GM19324 (cell line): ENCODE results near the gene ZHX3.

ENCODE experiments used
- ATAC-seq: cut with Tn5 transposase; IDR thresholded peaks from one replicate; pipeline ENCODE4 v1.9.1; 2021; ENCODE audit warnings: mild to moderate bottlenecking, moderate library complexity; ENCODE audit not compliant: unreplicated experiment, low FRiP score

Gene ZHX3

DNA sequence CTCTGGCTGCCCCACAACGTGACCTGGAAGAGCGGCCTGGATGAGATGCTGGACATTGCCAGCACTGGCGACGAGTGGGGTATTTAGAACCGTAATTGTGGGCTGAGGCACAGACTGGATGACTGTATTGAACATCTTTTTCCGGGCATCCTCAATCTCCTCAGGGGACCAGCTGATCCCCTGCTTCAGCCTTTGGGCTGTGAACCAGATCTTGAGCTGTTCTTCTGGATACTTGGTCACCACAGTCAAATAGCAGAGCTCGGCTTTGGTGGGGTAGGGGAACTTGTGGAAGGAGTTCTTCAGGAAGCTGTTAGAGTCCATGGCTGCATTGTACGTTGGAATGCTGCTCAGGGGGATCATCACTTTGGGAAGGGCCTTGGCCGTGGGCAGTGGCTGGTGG, 113.9 kb downstream of the ZHX3 start:
- ATAC-seq, result no peak

DNA sequence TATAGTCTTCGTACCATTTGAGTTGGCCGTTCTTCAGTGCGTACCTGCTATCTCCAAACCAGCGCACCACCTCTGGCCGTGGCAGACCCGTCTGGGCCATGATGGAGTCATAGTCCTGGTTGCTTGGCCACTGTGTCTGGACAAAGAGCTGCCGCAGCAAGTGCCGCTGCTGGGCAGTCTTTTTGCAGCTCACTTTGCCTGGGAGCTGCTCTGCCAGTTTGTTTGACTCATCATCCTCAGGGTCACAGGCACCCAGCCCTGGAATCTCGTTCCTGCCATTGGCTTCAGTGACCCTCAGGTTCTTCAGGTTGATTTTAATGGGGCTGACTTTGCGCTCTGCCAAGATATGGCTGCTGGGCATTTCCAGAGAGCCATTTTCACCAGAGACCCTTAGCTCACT, 115.1 kb downstream of the ZHX3 start:
- ATAC-seq, result no peak

DNA sequence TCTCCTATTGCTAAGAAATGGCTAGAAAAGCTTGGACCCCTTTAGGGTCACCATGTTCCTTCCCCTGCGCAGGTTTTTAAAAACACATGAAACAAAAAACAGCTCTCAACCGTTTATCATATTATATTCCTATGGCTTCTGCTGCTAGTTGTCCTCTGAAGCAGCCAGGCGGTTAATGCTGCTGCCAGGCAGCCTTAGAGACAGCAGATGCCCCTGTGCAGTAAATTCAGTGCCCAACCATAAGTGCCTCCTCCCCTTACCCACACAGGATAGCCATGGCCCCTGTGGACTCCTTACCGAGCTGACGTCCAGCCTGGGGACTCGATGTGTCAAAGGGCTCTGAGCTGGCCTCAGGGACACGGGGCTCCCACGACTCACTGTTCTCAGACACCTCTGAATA, 115.8 kb downstream of the ZHX3 start:
- no peak for ATAC-seq

DNA sequence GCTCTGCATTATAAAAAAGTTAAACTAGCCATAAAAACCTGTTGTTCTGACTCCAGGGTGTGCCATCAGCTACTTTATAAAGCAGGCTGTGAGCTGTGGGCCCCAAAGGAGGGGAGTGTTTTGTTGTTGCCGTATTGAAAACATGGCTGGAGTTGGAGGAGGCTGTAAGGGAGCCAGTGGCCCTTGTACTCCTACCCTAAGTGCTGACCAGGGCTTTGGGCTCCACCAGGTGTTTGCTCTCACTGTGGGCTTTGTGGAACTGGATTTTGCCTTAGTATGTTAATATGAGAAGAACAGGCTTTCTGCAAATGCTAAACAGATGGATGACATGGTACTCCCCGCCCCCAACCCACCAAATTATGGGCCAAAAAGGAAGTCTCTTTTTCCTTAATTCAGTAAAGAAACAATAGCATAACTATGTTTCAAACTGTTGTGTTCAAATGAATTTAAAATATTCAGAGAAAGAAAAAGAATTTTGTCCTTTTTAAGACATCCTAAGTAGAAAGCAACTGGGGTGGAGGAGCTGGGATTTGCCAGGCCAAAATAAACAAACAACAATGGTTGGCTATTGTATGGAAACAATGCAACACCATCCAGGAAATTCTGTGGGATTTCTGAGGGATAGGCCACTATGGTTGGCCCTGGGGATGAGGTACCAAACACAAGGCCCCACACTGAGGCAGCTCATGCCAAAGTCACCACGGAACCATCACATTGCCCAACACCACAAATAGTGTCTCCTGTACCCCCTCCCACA, 116.9 kb downstream of the ZHX3 start:
- ATAC-seq, result no peak

DNA sequence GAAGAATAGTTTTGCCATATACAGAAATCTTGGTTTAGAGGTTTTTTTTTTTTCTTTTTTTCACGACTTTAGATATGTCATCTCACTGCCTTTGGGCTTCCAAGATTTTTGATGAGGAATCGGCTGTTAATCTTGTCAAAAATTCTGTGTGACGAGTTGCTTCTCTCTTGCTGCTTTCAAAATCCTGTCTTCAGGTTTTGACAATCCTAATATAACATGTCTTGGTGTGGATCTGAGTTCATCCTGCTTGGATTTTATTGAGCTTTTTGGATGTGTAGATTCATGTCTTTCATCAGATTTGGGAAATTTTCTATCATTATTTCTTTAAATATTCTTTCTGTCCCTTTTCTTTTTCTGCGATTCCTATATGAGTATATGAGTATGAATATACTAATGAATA, 119.1 kb downstream of the ZHX3 start:
- ATAC-seq, result no peak

DNA sequence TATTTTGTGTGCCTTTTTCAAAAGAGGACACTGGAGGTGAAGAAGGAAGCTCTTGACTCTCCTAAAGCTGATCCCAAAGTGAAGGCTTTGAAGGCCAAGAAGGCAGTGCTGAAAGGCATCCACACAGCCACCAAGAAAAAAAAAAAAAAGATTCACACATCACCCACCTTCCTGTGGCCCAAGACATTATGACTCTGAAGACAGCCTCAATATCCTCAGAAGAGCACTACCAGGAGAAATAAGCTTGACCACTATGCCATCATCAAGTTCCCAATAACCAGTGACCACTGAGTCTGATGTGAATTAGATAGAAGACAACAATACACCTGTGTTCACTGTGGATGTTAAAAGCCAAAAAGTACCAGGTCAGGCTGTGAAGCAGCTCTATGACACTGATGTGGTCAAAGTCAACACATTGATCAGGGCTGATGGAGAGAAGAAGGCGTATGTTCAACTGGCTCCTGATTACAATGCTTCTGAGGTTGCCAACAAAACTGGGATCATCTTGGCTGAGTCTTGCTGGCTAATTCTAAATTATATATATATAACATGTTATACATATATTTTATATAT, 120.8 kb downstream of the ZHX3 start:
- ATAC-seq, result no peak

DNA sequence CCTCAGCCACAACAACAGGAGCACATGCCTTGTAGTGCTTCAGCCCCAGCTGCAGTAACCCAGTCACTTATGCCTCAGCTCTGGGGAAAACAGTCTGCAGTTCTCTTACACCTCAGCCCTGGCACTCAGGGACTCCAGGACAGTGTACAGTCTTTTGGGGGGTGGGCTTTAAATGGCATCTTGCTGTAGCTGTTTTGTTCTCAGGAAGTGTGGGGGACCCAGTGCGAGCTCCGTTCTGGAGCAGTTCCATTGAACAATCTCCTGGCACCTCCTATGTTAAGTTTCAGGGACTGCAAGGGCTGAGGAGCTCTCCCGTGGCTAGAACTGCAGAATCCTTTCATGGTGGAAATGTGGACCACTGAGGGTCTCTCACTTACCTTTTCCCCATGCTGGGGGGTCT, 125.0 kb downstream of the ZHX3 start:
- ATAC-seq, result no peak

DNA sequence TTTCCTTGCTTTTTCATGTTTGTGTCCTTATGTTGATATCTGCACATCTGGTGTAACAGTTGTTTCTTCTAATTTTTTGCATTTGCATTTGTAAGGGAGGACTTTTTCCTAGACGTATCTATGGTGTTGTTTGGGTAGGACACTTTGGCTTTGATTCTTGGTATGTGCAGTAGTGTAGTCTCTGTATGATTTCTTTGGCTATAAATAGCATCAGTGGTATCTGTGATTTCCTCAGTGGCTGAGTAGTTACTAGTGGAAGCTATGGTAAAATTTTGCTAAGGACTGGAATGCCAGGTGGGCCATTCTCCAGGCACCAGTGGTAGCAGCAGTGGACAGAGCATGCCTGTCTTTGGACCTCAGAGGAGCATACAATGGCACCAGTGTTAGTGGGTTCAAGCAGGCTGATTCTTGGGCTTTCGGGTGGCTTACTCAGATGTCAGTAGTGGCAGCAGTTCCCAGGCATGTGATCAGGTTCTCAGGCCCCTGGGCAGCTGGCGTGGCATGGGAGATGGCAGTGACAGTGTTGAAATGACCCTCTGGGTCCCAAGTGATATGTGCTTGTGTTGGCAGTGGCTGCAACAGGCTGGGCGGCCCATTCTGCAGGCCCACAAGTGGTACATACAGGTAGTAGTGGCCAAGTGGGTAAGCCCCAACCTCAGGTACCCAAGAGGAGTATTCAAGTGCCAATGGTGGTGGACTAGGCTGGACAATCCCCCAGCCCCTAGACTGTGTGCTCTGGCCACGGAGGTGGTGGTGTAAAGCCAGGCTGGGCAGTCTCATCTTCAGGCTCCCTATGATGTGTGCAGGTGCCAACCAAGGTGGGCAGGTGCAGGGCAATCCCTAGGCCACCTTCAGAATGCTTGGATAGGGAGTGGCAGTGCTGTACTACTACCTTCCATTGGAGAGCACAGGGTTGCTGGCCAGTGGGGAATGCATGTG, 125.7 kb downstream of the ZHX3 start:
- ATAC-seq, result no peak

DNA sequence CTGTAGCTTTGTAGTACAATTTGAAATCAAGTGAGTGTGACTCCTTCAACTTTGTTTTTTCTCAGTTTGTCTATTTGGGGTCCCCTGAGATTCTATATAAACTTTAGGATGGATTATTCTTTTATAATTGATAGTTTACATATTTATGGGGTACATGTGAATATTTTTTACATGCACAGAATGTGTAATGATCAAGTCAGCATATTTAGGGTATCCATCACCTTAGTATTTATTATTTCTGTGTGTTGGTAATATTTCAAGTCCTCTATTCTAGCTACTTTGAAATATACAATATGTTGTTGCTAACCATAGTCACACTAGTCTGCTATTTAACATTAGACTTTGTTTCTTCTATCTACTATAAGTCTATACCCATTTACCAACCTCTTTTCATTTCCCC, 129.9 kb downstream of the ZHX3 start:
- ATAC-seq, result no peak

DNA sequence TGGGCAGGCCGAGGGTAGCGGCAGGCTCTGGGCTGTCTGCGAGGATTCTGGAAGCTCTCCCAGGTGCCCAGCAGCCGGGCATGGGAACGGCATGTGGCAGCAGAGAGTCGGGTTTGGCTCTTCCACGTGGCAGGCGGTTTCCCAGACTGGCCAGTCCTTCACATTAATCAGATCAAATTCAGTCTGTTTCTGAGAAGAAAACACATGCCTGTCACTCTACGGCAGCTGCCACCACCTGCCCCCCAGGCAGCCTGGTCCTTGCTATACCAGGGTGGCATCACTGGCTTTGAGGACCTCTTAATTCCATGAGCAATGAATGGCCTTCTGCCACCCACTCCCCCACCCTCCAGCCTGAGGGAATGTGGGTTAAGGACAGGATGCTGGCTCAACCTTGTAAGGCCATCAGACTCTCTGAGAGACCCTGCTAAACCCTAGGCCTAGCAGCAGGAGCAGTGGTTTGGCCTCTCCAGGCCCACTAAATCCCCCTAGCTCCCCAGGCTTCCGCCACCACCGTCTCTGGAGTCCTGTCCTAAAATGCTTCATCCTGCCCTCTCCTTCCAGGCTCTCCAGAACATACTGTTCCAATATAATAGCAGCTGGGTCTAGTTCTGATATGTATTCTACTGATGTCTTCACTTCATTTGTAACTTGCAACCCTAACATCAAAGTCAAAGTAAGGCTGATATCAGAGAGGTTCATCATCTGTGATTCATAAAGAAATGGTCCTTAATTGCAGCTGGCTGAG, 132.3 kb downstream of the ZHX3 start:
- no peak for ATAC-seq

DNA sequence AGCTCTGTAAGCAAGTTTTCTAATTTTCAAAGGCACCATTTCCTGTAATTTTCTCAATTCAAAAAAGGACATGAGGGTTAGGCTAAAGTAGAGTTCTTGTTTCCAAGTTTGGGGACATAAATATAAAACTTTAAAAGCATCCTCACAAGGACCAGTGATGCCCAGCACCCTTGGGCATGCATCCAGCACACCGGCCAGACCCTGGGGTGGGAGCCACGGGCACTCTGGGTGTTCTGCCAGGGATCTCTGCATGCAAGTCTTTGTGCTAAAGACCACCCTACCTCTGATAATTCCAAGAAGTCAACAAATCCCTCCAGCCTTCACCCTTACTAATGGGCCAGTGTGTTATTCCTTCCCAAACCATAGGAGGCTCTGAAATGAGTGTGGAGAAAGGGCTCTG, 133.7 kb downstream of the ZHX3 start:
- ATAC-seq, result no peak

DNA sequence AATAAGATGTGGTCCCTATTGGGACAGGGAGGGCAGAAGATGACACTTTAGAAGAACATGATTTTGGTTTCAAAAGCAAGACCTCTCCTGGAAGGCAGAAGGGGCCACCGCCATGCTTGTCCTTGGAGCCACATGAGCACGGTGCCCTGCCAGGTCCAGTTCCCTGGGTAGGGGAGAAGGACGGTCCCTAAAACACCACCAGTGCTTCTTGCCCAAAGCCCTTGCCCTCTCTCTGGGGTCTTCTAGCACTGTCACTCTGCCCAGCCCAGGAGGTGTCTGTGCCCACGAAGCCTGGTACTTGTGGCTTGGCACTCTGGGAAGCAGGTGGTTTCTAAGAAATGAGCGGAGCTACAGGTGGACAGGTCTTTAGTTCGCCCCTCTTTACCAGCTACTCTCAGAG, 134.1 kb downstream of the ZHX3 start:
- ATAC-seq, result no peak

DNA sequence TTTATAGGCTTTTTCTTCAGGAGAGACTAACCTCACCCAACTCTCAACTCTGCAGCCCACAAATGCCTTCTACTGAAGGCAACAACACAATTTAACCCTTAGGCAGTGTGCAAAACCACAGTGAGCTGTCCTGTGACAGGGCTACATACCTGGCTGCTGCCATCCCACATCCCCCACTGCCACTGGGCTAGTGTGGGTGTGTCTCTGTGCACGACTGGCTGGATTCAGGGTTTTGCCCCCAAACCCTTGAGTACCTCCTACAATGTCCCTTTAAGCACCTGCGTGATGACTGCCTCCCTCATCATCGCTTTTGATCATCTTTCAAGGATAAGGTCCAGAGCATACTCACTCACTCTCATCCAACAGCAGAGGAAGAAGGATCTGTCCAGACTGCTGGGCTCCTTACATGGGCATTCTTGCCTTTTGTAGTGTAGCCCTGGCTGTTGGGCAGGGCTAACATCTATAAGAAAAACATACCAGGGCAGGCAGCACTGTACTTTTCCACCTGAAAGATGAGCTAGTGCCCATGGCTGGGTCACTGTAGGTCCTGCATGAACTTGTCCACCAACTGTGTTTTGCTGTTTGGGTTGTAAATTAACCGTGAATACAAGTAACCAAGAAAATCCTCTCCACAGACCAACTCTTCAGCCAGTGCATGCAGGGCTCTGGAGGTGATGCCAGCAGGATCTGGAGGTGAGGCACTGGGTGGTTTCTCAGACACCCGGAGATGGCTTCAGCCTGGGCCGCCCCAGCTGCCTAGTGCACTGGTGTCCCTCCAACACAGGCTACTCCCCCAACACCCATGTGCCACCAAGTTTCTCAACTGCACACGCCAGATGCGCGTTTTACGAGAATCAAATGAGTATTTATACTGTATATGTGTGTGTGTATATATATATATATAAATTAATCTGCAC, 135.0 kb downstream of the ZHX3 start:
- no peak for ATAC-seq

DNA sequence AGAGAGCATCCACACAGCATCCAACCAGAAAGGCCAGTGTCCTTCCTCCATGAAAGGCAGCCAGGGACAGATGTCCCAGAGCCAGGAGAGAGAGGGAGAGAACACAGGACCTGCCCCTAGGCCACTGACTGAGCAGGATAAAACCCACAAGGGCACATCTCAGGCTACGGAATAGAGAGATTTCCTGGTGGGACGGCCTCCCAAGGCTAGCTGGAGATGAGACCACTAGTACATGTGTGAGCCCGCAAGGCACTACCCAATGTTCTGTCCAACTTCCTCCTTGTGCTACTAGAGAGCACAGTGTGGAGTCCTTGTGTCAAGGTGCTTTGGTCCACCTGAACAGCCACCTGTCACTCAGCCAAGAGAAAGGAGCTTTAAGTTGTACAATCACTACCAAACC, 136.0 kb downstream of the ZHX3 start:
- ATAC-seq, result no peak

DNA sequence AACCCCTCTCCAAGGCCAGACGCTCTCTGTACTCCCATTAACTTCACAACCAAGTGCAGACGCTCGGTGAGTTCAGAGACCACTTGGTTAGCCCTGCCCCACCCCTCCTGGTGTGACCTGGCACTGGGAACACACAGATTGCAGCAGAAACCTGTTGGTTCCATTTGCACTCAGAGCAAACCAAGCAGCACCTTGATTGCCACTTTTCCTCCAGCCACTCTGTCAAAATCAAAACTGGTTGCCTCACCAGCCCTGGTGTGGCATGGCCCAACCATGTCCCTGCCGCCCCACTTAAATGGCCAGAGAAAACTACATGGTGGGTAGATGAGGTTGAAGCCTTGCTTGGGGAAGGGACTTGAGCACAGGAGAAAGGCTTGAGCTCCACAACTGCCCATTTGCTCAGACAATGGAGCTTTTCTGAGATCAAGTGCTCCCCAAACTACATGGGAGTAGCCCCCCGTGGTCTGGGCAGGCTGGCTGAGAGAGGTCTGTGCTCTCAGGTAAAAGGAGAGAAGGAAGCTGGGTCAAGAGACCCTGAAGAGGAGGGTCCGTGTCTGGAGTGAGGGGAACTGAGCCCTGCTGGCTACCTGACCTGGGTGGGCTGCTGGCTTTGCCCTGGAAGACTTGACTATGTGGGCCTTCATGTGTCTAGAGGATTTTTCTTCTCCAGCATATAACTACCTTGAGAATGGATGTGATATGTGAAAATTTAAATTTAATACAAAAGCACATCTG, 136.8 kb downstream of the ZHX3 start:
- ATAC-seq, result no peak

DNA sequence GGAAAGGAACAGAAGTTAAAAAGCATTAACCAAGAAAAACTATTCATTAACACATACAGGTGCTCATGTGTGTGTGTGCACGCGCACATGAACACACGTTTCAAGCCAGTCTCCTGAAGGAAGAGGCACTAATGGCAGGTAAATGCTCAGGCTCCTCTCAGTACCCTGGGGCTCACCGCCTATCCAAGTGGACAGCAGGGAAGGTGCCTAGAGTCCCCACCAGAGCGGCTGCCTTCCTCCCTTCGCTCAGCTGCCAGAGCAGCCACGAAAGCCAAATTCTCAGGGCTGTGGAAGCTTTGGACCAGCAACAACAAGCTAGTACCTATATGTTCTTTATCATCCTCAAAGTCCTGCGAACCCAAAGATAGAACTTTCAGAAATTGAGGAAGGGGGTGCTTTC, 137.6 kb downstream of the ZHX3 start:
- no peak for ATAC-seq

DNA sequence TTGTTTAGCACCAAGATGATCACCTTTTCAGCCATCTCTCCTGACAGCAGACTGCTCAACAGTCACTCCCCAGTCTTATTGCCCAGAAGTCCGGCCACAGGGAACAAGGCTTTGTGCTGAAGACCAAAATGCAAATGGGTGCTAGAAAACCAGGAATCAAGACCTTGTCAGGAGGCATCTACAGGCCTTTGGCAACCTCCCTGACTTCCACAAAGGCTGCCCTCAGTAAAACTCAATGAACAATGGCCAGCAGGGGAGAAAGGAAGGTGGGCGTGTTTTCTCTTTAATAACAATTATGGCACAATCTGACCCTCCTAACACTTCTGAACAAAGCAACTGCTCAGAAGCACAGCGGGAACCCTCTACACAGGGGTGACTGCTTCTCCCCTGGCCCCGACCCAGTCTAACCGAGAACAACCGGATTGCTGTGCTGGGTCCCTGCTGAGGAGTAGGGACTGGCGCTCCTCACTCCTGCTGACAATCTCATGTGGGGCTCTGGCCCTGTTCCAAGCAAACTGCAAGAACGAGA, 138.6 kb downstream of the ZHX3 start:
- ATAC-seq, result no peak

DNA sequence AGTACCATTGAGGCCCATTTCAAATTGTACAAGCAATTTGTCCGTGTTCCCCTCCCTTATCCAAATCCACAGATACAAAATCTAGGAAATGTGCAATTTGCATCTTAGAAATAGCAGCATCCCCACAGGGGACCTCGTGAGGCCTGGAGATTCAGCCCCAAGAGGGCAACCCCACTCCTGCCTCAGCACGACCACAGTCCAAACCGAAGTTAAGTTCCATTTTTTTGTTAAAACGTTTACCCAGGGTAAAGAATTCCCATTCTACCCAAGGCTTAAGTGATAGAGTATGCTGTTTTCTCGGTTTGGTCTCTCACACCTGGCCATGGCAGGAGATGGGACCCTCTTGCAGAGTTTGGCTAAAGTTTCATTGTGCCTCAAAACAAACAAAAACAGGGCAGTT, 139.0 kb downstream of the ZHX3 start:
- ATAC-seq, result no peak

DNA sequence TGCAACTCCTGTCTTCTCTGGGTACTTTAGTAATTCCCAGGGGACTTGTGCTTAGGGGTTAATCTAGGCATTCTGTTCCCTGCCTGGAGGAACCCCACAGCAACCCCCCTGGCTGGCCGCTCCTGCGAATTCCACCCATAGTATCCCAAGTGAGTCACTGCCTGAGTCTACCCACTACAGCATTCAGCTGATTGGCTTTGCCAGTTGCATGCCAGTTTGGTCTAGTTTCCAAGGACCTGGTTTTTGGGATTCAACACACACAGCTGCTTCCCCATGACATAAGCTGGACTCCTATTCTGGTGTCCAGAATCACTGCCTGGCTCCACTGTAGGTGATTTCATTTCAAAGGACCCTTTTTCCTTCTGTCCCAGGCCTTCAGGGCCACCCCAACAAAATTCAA, 139.9 kb downstream of the ZHX3 start:
- no peak for ATAC-seq
